HepG2 (cell line): Measurements from ENCODE around the gene CCDC77. TPM values are rescaled to one million over a fixed set of nuclear protein-coding genes. Genes with fewer than 3 reads are reported as not detected.

Source experiments
- ATAC-seq: fragments of 200-7000 bp; cut with Tn5 transposase; 3 replicates; pipeline ENCODE4 v1.9.1; 2020; ENCODE audit warnings: mild to moderate bottlenecking, moderate library complexity
- BruUV-seq: library from RNA; stranded (reverse); fragments of 400-500 nt; replicated peaks from 2 replicates; lab custom pipeline; 2021; lab: Mats Ljungman, UMichigan
- CTCF ChIA-PET: fragments of 300-600 bp; formaldehyde crosslinking; extraction: SDS; loops from one replicate; lab custom pipeline; 2021; ENCODE audit warnings: low total read pairs, inconsistent platforms, low intra/inter-chr PET ratio; lab: Yijun Ruan, JAX
- POLR2A ChIA-PET: fragments of 350-600 bp; sonication (Branson Sonifier 250); formaldehyde crosslinking; loops from one replicate; lab custom pipeline; 2020; ENCODE audit warnings: antibody characterized with exemption, inconsistent platforms; lab: Yijun Ruan, JAX
- DNase-seq: peaks from one replicate; pipeline ENCODE4 v3.0.0-alpha.2; 2015; ENCODE audit warnings: low spot score
- FAIRE-seq: peaks from 3 replicates; lab custom pipeline; 2011; peaks lifted over from hg19 to GRCh38; lab: Jason Lieb, UNC
- H2AFZ ChIP-seq: one replicate; pipeline ENCODE4 v1.6.1; 2011; ENCODE audit warnings: low read length, inconsistent platforms
- H3K27ac ChIP-seq: fragments of 300-600 bp; 3 replicates; pipeline ENCODE4 v1.8.0; 2011; ENCODE audit warnings: mixed run types, mild to moderate bottlenecking, mixed read lengths, low read length, inconsistent platforms; ENCODE audit not compliant: insufficient read depth; ENCODE audit errors: extremely low read length
- H3K27me3 ChIP-seq, 2 experiments: fragments of 200-600 bp in 1 of 2; 2 replicates in 1 of 2; 3 replicates in 1 of 2; pipeline versions ENCODE4 v1.6.0 to v1.8.0; 2011; ENCODE audit warnings: low read length in 2 of 2, mild to moderate bottlenecking in 2 of 2, moderate library complexity in 2 of 2, inconsistent platforms in 1 of 2; ENCODE audit not compliant: insufficient read depth in 2 of 2, control insufficient read depth in 1 of 2
- H3K36me3 ChIP-seq, 2 experiments: fragments of 200-600 bp in 1 of 2; replicated peaks in 1 of 2; 2 replicates in 1 of 2; 3 replicates in 1 of 2; pipeline versions ENCODE4 v1.5.1 to v1.8.0; 2011; ENCODE audit warnings: low read length in 2 of 2, inconsistent platforms in 1 of 2; ENCODE audit not compliant: insufficient read depth in 2 of 2, control insufficient read depth in 1 of 2
- H3K4me1 ChIP-seq: 2 replicates; pipeline ENCODE4 v1.5.1; 2012; ENCODE audit warnings: low read length, inconsistent platforms; ENCODE audit not compliant: insufficient read depth
- H3K4me2 ChIP-seq: 2 replicates; pipeline ENCODE4 v1.6.0; 2011; ENCODE audit warnings: low read depth, low read length, inconsistent platforms
- H3K4me3 ChIP-seq, 3 experiments: fragments of 200-600 bp in 1 of 3; sonication (generic), shearing (Covaris generic) in 1 of 3; replicated peaks in 1 of 3; 2 replicates each; pipeline ENCODE4 v1.5.1; 2011 to 2016; ENCODE audit warnings: low read length in 3 of 3, inconsistent platforms in 2 of 3, low read depth in 2 of 3, mild to moderate bottlenecking in 2 of 3, control low read depth in 1 of 3, mixed read lengths in 1 of 3; ENCODE audit not compliant: insufficient read depth in 1 of 3
- H3K79me2 ChIP-seq: one replicate; pipeline ENCODE4 v1.6.1; 2011; ENCODE audit warnings: low read length, inconsistent platforms; ENCODE audit not compliant: insufficient read depth
- H3K9ac ChIP-seq: 2 replicates; pipeline ENCODE4 v1.6.0; 2011; ENCODE audit warnings: mild to moderate bottlenecking, low read depth, low read length, inconsistent platforms; ENCODE audit not compliant: insufficient read depth
- H3K9me3 ChIP-seq: 2 replicates; pipeline ENCODE4 v1.5.1; 2012; ENCODE audit warnings: mild to moderate bottlenecking, low read length
- H4K20me1 ChIP-seq: 2 replicates; pipeline ENCODE4 v1.6.0; 2011; ENCODE audit warnings: inconsistent platforms, mild to moderate bottlenecking, low read length, moderate library complexity; ENCODE audit not compliant: insufficient read depth
- ETV5 ChIP-seq: IDR thresholded peaks from 2 replicates; pipeline ENCODE4 v1.6.1; 2018; ENCODE audit warnings: missing biosample characterization, missing genetic modification reagents, inconsistent platforms, borderline replicate concordance
- FOXA3 ChIP-seq: IDR thresholded peaks from 2 replicates; pipeline ENCODE4 v1.6.1; 2016; ENCODE audit warnings: missing genetic modification reagents, missing compliant biosample characterization
- JUNB ChIP-seq: sonication (generic); formaldehyde crosslinking; IDR thresholded peaks from 2 replicates; pipeline ENCODE4 v1.8.0; 2022; ENCODE audit warnings: missing genetic modification reagents, mild to moderate bottlenecking, borderline replicate concordance
- KDM5A ChIP-seq: fragments of 200-600 bp; sonication (generic); IDR thresholded peaks from 2 replicates; pipeline ENCODE4 v1.7.0; 2018; ENCODE audit warnings: antibody characterized with exemption, mild to moderate bottlenecking, low read length, borderline replicate concordance
- LCORL ChIP-seq, 2 experiments: fragments of 450-650 bp in 1 of 2; sonication (generic) in 1 of 2; formaldehyde crosslinking in 1 of 2; IDR thresholded peaks; 2 replicates each; pipeline versions ENCODE4 v1.5.0 to v1.6.1; 2017 to 2020; ENCODE audit warnings: antibody characterized with exemption in 1 of 2, missing genetic modification reagents in 1 of 2
- RARG ChIP-seq: sonication (generic); formaldehyde crosslinking; IDR thresholded peaks from 2 replicates; pipeline ENCODE4 v1.4.0; 2020; ENCODE audit warnings: low read depth, mild to moderate bottlenecking, missing genetic modification reagents
- RFXANK ChIP-seq: IDR thresholded peaks from 2 replicates; pipeline ENCODE4 v1.6.1; 2016
- SNRNP70 ChIP-seq: fragments of 200-400 bp; formaldehyde crosslinking; IDR thresholded peaks from 2 replicates; pipeline ENCODE4 v1.6.1; 2017; ENCODE audit warnings: mild to moderate bottlenecking, low read depth, low read length, moderate library complexity
- SOX13 ChIP-seq, 3 experiments: fragments of 450-650 bp in 1 of 3; sonication (generic) in 1 of 3; formaldehyde crosslinking in 1 of 3; IDR thresholded peaks in 2 of 3; conservative IDR thresholded peaks in 1 of 3; 2 replicates each; pipeline versions ENCODE4 v1.5.0 to v1.6.1; 2016 to 2020; ENCODE audit warnings: antibody characterized with exemption in 1 of 3, mild to moderate bottlenecking in 1 of 3, missing compliant biosample characterization in 1 of 3, missing genetic modification reagents in 1 of 3, moderate library complexity in 1 of 3
- SOX5 ChIP-seq: IDR thresholded peaks from 2 replicates; pipeline ENCODE4 v1.6.1; 2016; ENCODE audit warnings: borderline replicate concordance
- THYN1 ChIP-seq: sonication (generic); formaldehyde crosslinking; IDR thresholded peaks from 2 replicates; pipeline ENCODE4 v1.8.1; 2023; ENCODE audit warnings: low read depth, mild to moderate bottlenecking, moderate library complexity, missing genetic modification reagents, borderline replicate concordance
- TOE1 ChIP-seq: sonication (generic); formaldehyde crosslinking; IDR thresholded peaks from 2 replicates; pipeline ENCODE4 v1.4.0; 2020; ENCODE audit warnings: mild to moderate bottlenecking, missing genetic modification reagents
- ZNF230 ChIP-seq: sonication (generic); formaldehyde crosslinking; IDR thresholded peaks from 2 replicates; pipeline ENCODE4 v1.4.0; 2020; ENCODE audit warnings: mild to moderate bottlenecking, missing genetic modification reagents
- ZNF317 ChIP-seq: sonication (generic); formaldehyde crosslinking; IDR thresholded peaks from 2 replicates; pipeline ENCODE4 v1.5.0; 2020; ENCODE audit warnings: mild to moderate bottlenecking, missing genetic modification reagents
- ZNF510 ChIP-seq: sonication (generic); formaldehyde crosslinking; IDR thresholded peaks from 2 replicates; pipeline ENCODE4 v1.4.0; 2020; ENCODE audit warnings: low read depth, mild to moderate bottlenecking, missing genetic modification reagents
- ZNF709 ChIP-seq: sonication (generic); formaldehyde crosslinking; IDR thresholded peaks from 2 replicates; pipeline ENCODE4 v1.5.0; 2020; ENCODE audit warnings: mild to moderate bottlenecking, missing genetic modification reagents
- ZNF740 ChIP-seq: sonication (generic); formaldehyde crosslinking; IDR thresholded peaks from 2 replicates; pipeline ENCODE4 v1.4.0; 2020; ENCODE audit warnings: missing genetic modification reagents
- ZNF761 ChIP-seq: sonication (generic); formaldehyde crosslinking; conservative IDR thresholded peaks from 2 replicates; pipeline ENCODE4 v1.4.0; 2020; ENCODE audit warnings: mild to moderate bottlenecking, missing genetic modification reagents
- ZSCAN9 ChIP-seq: IDR thresholded peaks from 2 replicates; pipeline ENCODE4 v1.6.1; 2016; ENCODE audit warnings: borderline replicate concordance
- WGBS: methylation state at CpG from one replicate; pipeline ENCODE4 v1.1.6; 2017; ENCODE audit warnings: low lambda C conversion rate; 5-methylcytosine and 5-hydroxymethylcytosine counted together
- in situ Hi-C: cut with HindIII; loops from 2 replicates; pipeline ENCODE4 v1.10.0; 2017; ENCODE audit warnings: low pct_unique_long_range_greater_than_20kb; ENCODE audit not compliant: extremely low pct_ligation_motif_present
- intact Hi-C: fragments of 100-400 bp; cut with micrococcal nuclease; formaldehyde crosslinking; loops from one replicate; pipeline ENCODE4 v1.10.0; 2022; ENCODE audit not compliant: unreplicated experiment
- polyA plus RNA-seq, 8 experiments: library from polyadenylated mRNA; depleted of rRNA in 3 of 8; stranded (reverse) in 7 of 8; unstranded in 1 of 8; fragments of >200 nt; fragmentation: Illumina TruSeq in 4 of 8; extraction: Trizol in 4 of 8; gene quantifications; 2 replicates each; pipeline versions ENCODE4 v1.2.1 to v1.2.3, GENCODE V29; 2011 to 2016; ENCODE audit warnings: low read depth in 4 of 8, missing spikeins in 1 of 8, mixed read lengths in 1 of 8; ENCODE audit not compliant: insufficient read depth in 1 of 8
- total RNA-seq, 5 experiments: library from RNA; depleted of rRNA; stranded (reverse); fragments of >200 nt; fragmentation: Illumina TruSeq; extraction: Trizol; gene quantifications; 2 replicates each; pipeline ENCODE4 v1.2.3, GENCODE V29; 2016; ENCODE audit warnings: low read depth in 1 of 5
- TF ChIP-seq, protein P1 (sequence below): IDR thresholded peaks from 2 replicates; pipeline ENCODE4 v1.6.1; 2018; ENCODE audit warnings: missing genetic modification reagents, mild to moderate bottlenecking, missing compliant biosample characterization
- TF ChIP-seq, protein P2 (sequence below): sonication (generic); formaldehyde crosslinking; IDR thresholded peaks from 2 replicates; pipeline ENCODE4 v1.4.0; 2020; ENCODE audit warnings: missing genetic modification reagents; ENCODE audit errors: not compliant biosample characterization

Gene CCDC77
- total and polyA plus RNA-seq, 2 of the 13 experiments (the other 11 are each of a cell fraction or from before 2014, with no cell fraction given) = 6.4 to 16.4 TPM

DNA sequence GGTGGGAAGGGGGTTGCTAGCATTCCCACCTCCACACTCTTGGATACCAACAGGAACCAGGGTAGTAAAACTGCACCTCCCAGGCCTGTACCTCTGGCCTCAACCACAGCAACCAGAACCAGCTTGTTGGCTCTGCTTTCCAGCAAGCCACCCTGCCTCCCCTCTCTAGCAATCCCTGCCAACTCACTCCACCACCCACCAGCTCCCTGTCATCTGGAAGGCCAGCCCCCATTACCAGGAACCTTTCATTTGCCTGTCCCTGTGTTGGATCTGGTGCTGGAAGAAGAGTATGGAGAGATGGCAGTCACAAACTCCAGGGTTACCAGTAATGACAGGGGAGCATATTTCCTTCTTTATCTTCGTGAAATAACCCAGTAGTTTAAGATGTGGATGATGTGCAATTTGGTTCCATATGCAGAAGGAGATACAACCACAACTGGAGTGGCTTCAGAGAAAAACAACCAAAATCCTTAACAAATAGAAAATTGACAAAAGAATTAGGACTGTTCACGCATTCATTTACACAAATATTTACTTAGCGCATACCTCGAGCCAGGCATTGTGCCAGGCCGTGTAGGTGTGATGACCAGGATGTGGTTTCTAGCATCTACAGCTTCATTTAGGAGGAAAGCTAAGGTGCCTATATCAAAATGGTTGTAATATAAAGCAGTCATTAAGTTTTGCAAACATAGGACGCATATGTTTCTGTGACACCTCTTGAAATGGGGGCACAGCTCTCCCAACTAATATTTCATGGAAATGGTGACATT lies 61.7 kb downstream of the CCDC77 start:
- WGBS = 42% methylated on average over 6 of the region's 6 CpGs
- Histone ChIP-seq H3K79me2 (no peaks in the 10 kb centered on the region), H3K4me1 (peaks cover 27% of the 10 kb centered on the region), H3K4me2 (no peak overlapping the region), H2AFZ (no peak overlapping the region), H3K9ac (no peak overlapping the region), H3K27ac (no peak overlapping the region), H3K4me3 (no peak overlapping the region), H3K27me3 (peaks cover 4 to 33% of the 10 kb centered on the region in 2 experiments), H3K9me3 (no peaks in the 10 kb centered on the region), H4K20me1 (no peaks in the 10 kb centered on the region), H3K36me3 (no peaks in the 10 kb centered on the region)
- POLR2A ChIA-PET = no interaction called here
- intact Hi-C loops (no loop called here), in situ Hi-C loops (no loop called here)
- no peak for DNase-seq
- TF ChIP-seq ZNF510 (CRISPR knock-in tag) (no peak), SOX5 (CRISPR knock-in tag) (peak; percentile 44; the same call in 1 of the 2 replicates), KDM5A (no peak), ZNF317 (CRISPR knock-in tag) (no peak), ZNF761 (CRISPR knock-in tag) (no peak), FOXA3 (CRISPR knock-in tag) (0 out of 2 replicates have a peak, but pooled peaks have one; percentile 13), THYN1 (CRISPR knock-in tag) (no peak), SNRNP70 (no peak), JUNB (CRISPR knock-in tag) (no peak), RFXANK (CRISPR knock-in tag) (no peak), ZNF709 (no peak), ZNF740 (CRISPR knock-in tag) (no peak), ETV5 (CRISPR knock-in tag) (no peak), TOE1 (CRISPR knock-in tag) (no peak), ZNF230 (CRISPR knock-in tag) (no peak), ZSCAN9 (CRISPR knock-in tag) (no peak), RARG (CRISPR knock-in tag) (no peak), LCORL (IDR thresholded peaks at IDR 0.05) (no peak), LCORL (CRISPR knock-in tag; IDR thresholded peaks at IDR 0.05) (no peak), SOX13 (IDR thresholded peaks at IDR 0.05) (no peak), SOX13 (CRISPR knock-in tag; conservative IDR thresholded peaks at IDR 0.05 in 1 of 2, IDR thresholded peaks at IDR 0.05 in 1 of 2) (peak in 1 of 2 experiments; percentile 42; a peak in 1 of 4 replicates)
- TF ChIP-seq, protein P1, sequence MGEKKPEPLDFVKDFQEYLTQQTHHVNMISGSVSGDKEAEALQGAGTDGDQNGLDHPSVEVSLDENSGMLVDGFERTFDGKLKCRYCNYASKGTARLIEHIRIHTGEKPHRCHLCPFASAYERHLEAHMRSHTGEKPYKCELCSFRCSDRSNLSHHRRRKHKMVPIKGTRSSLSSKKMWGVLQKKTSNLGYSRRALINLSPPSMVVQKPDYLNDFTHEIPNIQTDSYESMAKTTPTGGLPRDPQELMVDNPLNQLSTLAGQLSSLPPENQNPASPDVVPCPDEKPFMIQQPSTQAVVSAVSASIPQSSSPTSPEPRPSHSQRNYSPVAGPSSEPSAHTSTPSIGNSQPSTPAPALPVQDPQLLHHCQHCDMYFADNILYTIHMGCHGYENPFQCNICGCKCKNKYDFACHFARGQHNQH = no peak
- TF ChIP-seq, protein P2, sequence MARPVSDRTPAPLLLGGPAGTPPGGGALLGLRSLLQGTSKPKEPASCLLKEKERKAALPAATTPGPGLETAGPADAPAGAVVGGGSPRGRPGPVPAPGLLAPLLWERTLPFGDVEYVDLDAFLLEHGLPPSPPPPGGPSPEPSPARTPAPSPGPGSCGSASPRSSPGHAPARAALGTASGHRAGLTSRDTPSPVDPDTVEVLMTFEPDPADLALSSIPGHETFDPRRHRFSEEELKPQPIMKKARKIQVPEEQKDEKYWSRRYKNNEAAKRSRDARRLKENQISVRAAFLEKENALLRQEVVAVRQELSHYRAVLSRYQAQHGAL = no peak
- CTCF ChIA-PET = no interaction called here
- no peak for ATAC-seq
- BruUV-seq = no TSS peak
- FAIRE-seq = no peak
